ENCODE results near the gene TMEM145.

TMEM145 gene

DNA sequence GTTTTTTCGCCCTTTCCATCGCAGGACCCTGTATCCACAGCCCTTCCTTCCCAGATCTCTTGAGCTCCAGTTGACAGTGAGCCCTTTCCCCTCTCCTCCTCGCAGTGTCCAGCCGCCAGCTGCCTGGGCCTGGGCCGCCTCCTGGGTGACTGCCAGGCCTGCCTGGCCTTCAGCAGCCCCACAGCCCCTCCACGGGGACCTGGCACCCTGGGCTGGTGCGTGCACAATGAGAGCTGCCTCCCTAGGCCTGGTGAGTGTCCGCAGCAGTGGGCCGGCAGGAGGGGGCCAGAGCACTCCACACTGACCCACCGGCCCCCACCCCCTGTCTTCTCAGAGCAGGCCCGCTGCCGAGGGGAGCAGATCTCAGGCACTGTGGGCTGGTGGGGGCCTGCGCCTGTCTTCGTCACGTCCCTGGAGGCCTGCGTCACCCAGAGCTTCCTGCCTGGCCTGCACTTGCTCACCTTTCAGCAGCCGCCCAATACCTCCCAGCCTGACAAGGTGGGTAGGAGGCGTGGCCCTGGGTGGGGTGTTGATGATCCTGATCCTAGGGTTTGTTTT lies 31.3 kb downstream of the TMEM145 start:
- TF ChIP-seq ZNF8 (CRISPR knock-in tag; IDR thresholded peaks at IDR 0.05) (no peak), RARB (CRISPR knock-in tag; IDR thresholded peaks at IDR 0.05) (no peak), ARNTL (CRISPR knock-in tag; IDR thresholded peaks at IDR 0.05; ENCODE audit: borderline replicate concordance, low read depth) (no peak), SNAI2 (CRISPR knock-in tag; IDR thresholded peaks at IDR 0.05) (no peak)
- TF ChIP-seq, protein P1, sequence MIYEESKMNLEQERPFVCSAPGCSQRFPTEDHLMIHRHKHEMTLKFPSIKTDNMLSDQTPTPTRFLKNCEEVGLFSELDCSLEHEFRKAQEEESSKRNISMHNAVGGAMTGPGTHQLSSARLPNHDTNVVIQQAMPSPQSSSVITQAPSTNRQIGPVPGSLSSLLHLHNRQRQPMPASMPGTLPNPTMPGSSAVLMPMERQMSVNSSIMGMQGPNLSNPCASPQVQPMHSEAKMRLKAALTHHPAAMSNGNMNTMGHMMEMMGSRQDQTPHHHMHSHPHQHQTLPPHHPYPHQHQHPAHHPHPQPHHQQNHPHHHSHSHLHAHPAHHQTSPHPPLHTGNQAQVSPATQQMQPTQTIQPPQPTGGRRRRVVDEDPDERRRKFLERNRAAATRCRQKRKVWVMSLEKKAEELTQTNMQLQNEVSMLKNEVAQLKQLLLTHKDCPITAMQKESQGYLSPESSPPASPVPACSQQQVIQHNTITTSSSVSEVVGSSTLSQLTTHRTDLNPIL (CRISPR knock-in tag; IDR thresholded peaks at IDR 0.05; ENCODE audit: low read depth): no peak
- no peak for ATAC-seq

DNA sequence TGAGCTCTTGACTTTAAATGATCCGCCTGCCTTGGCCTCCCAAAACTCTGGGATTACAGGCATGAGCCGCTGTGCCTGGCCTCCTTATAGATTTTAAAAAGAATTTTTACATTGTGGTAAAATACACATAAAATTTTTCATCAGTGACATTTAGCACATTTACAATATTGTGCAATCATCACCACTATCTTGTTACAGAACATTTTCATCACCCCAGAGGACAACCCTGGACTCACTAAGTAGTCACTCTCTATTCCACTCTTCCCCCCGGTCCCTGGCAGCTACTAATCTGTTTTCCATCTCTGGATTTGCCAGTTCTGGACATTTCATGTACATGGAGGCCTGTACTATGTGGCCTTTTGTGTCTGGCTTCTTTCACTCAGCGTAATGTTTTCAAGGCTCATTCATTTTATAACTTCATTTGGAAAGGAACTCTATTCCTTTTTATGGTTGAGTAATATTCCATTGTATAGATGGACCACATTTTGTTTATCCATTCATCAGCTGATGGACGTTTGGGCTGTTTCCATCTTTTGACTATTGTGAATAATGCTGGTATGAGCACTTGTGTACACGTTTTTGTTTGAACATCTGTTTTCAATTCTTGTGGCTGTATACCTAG lies 32.2 kb downstream of the TMEM145 start:
- no peak for TF ChIP-seq ZFP30 (CRISPR knock-in tag; IDR thresholded peaks at IDR 0.05)

DNA sequence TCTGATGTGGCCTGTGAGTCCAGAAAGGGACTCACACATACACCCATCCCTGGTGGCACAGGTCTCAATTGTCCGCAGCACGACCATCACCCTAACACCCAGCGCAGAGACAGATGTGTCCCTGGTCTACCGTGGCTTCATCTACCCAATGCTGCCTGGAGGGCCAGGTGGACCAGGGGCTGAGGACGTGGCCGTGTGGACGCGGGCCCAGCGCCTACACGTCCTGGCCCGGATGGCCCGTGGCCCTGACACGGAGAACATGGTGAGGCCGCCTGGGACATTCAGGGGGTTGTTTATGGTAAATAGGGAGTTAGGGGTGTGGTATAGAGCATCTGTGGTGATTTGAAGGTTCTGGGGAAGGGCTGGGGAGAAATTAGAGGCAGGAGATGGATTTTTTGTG lies 35.1 kb downstream of the TMEM145 start:
- no peak for TF ChIP-seq ZNF565 (CRISPR knock-in tag; conservative IDR thresholded peaks at IDR 0.05; ENCODE audit: low read depth)
- no peak for TF ChIP-seq GLIS3 (CRISPR knock-in tag; IDR thresholded peaks at IDR 0.05)
- TF ChIP-seq ARNTL (CRISPR knock-in tag; IDR thresholded peaks at IDR 0.05; ENCODE audit: borderline replicate concordance, low read depth): no peak
- no peak for TF ChIP-seq BACH2 (CRISPR knock-in tag; IDR thresholded peaks at IDR 0.05; ENCODE audit: borderline replicate concordance)
- no peak for TF ChIP-seq TOX (CRISPR knock-in tag; IDR thresholded peaks at IDR 0.05; ENCODE audit: borderline replicate concordance)
- no peak for TF ChIP-seq CSDC2 (CRISPR knock-in tag; IDR thresholded peaks at IDR 0.05)
- TF ChIP-seq, protein P2, sequence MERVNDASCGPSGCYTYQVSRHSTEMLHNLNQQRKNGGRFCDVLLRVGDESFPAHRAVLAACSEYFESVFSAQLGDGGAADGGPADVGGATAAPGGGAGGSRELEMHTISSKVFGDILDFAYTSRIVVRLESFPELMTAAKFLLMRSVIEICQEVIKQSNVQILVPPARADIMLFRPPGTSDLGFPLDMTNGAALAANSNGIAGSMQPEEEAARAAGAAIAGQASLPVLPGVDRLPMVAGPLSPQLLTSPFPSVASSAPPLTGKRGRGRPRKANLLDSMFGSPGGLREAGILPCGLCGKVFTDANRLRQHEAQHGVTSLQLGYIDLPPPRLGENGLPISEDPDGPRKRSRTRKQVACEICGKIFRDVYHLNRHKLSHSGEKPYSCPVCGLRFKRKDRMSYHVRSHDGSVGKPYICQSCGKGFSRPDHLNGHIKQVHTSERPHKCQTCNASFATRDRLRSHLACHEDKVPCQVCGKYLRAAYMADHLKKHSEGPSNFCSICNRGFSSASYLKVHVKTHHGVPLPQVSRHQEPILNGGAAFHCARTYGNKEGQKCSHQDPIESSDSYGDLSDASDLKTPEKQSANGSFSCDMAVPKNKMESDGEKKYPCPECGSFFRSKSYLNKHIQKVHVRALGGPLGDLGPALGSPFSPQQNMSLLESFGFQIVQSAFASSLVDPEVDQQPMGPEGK (CRISPR knock-in tag; IDR thresholded peaks at IDR 0.05; ENCODE audit: borderline replicate concordance): no peak
- no peak for TF ChIP-seq PPARA (CRISPR knock-in tag; IDR thresholded peaks at IDR 0.05; ENCODE audit: borderline replicate concordance)
- no peak for TF ChIP-seq ZNF70 (CRISPR knock-in tag; IDR thresholded peaks at IDR 0.05)
- no peak for TF ChIP-seq SNAI2 (CRISPR knock-in tag; IDR thresholded peaks at IDR 0.05)
- TF ChIP-seq ISL1 (CRISPR knock-in tag; IDR thresholded peaks at IDR 0.05): no peak
- TF ChIP-seq, protein P3, sequence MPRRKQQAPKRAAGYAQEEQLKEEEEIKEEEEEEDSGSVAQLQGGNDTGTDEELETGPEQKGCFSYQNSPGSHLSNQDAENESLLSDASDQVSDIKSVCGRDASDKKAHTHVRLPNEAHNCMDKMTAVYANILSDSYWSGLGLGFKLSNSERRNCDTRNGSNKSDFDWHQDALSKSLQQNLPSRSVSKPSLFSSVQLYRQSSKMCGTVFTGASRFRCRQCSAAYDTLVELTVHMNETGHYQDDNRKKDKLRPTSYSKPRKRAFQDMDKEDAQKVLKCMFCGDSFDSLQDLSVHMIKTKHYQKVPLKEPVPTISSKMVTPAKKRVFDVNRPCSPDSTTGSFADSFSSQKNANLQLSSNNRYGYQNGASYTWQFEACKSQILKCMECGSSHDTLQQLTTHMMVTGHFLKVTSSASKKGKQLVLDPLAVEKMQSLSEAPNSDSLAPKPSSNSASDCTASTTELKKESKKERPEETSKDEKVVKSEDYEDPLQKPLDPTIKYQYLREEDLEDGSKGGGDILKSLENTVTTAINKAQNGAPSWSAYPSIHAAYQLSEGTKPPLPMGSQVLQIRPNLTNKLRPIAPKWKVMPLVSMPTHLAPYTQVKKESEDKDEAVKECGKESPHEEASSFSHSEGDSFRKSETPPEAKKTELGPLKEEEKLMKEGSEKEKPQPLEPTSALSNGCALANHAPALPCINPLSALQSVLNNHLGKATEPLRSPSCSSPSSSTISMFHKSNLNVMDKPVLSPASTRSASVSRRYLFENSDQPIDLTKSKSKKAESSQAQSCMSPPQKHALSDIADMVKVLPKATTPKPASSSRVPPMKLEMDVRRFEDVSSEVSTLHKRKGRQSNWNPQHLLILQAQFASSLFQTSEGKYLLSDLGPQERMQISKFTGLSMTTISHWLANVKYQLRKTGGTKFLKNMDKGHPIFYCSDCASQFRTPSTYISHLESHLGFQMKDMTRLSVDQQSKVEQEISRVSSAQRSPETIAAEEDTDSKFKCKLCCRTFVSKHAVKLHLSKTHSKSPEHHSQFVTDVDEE (CRISPR knock-in tag; IDR thresholded peaks at IDR 0.05): no peak
- TF ChIP-seq ZNF8 (CRISPR knock-in tag; IDR thresholded peaks at IDR 0.05): no peak
- ATAC-seq: no peak

More for the DNA sequence above, 32.2 kb downstream of the TMEM145 start:
- no peak for ATAC-seq

DNA sequence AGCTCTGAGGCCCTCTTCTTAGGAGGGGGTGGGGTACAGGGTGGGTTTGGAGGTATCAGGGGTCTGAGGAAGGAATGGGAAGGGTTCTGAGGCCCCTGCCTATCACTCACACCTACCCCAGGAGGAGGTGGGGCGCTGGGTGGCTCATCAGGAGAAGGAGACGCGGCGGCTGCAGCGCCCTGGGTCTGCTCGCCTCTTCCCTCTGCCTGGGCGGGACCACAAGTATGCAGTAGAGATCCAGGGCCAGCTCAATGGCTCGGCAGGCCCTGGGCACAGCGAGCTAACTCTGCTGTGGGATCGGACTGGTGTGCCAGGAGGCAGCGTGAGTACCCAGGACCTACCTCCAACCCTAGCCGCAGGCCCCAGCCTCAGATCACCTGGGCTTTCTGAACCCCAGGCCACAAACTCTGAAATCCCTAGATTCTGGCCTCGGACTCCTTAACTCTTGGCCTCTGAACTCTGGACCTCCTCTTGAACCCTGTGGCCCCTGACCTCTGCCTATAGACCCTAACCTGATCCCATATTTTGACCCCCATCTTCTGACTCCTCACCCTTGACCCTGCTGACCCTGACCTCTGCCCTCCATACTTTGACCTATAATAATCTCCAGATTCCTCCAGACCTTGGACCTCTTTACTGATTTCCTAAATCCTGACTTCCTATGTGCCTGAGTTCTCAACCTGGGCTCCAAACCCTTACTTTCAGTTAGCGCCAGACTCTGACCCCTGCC lies 36.4 kb downstream of the TMEM145 start:
- no peak for ATAC-seq
- TF ChIP-seq, protein P4, sequence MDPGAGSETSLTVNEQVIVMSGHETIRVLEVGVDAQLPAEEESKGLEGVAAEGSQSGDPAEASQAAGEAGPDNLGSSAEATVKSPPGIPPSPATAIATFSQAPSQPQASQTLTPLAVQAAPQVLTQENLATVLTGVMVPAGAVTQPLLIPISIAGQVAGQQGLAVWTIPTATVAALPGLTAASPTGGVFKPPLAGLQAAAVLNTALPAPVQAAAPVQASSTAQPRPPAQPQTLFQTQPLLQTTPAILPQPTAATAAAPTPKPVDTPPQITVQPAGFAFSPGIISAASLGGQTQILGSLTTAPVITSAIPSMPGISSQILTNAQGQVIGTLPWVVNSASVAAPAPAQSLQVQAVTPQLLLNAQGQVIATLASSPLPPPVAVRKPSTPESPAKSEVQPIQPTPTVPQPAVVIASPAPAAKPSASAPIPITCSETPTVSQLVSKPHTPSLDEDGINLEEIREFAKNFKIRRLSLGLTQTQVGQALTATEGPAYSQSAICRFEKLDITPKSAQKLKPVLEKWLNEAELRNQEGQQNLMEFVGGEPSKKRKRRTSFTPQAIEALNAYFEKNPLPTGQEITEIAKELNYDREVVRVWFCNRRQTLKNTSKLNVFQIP (CRISPR knock-in tag; IDR thresholded peaks at IDR 0.05; ENCODE audit: borderline replicate concordance, low read depth): no peak
- no peak for TF ChIP-seq ZNF565 (CRISPR knock-in tag; conservative IDR thresholded peaks at IDR 0.05; ENCODE audit: low read depth)
- TF ChIP-seq, protein P1 (CRISPR knock-in tag; IDR thresholded peaks at IDR 0.05; ENCODE audit: low read depth): no peak
- TF ChIP-seq ZNF70 (CRISPR knock-in tag; IDR thresholded peaks at IDR 0.05): no peak
- TF ChIP-seq OSR1 (CRISPR knock-in tag; IDR thresholded peaks at IDR 0.05): no peak
- TF ChIP-seq, protein P2 (CRISPR knock-in tag; IDR thresholded peaks at IDR 0.05; ENCODE audit: borderline replicate concordance): no peak
- TF ChIP-seq ARNTL (CRISPR knock-in tag; IDR thresholded peaks at IDR 0.05; ENCODE audit: borderline replicate concordance, low read depth): no peak
- no peak for TF ChIP-seq ZFP30 (CRISPR knock-in tag; IDR thresholded peaks at IDR 0.05)
- TF ChIP-seq BACH2 (CRISPR knock-in tag; IDR thresholded peaks at IDR 0.05; ENCODE audit: borderline replicate concordance): no peak
